IMR-90 (cell line): ENCODE measurements around the gene SAG. TPM values are rescaled to one million over a fixed set of nuclear protein-coding genes. Genes with fewer than 3 reads are reported as not detected.

ENCODE experiments used
- ATAC-seq: fragments of 200-7000 bp; cut with Tn5 transposase; 2 replicates; pipeline ENCODE4 v1.9.1; 2020; ENCODE audit warnings: low read depth, mild to moderate bottlenecking, moderate library complexity
- BruUV-seq: library from RNA; stranded (reverse); fragments of 400-500 nt; replicated peaks from 2 replicates; lab custom pipeline; 2021; lab: Mats Ljungman, UMichigan
- CTCF ChIA-PET: fragments of 300-600 bp; formaldehyde crosslinking; extraction: SDS; loops from one replicate; lab custom pipeline; 2021; ENCODE audit warnings: antibody characterized with exemption; lab: Yijun Ruan, JAX
- POLR2A ChIA-PET: fragments of 300-600 bp; sonication (Branson Sonifier 250); formaldehyde crosslinking; loops from one replicate; lab custom pipeline; 2022; ENCODE audit warnings: antibody characterized with exemption; ENCODE audit not compliant: unreplicated experiment; lab: Charles Lee
- DNase-seq: peaks from one replicate; pipeline ENCODE4 v3.0.0; 2013
- H2AFZ ChIP-seq: replicated peaks from 2 replicates; pipeline ENCODE3; 2013; ENCODE audit warnings: low read length, mild to moderate bottlenecking; ENCODE audit not compliant: poor library complexity
- H2AK5ac ChIP-seq: 2 replicates; pipeline ENCODE4 v1.6.1; 2013; ENCODE audit warnings: low read depth, low read length, inconsistent platforms
- H2AK9ac ChIP-seq: replicated peaks from 2 replicates; pipeline ENCODE3; 2013; ENCODE audit warnings: mild to moderate bottlenecking, low read depth, low read length, moderate library complexity; ENCODE audit not compliant: poor library complexity
- H2BK120ac ChIP-seq: 2 replicates; pipeline ENCODE4 v1.6.1; 2013; ENCODE audit warnings: low read depth, low read length, inconsistent platforms
- H2BK15ac ChIP-seq: 3 replicates; pipeline ENCODE4 v1.6.1; 2013; ENCODE audit warnings: low read depth, low read length, inconsistent platforms
- H2BK20ac ChIP-seq: 2 replicates; pipeline ENCODE4 v1.6.1; 2013; ENCODE audit warnings: low read depth, mild to moderate bottlenecking, inconsistent platforms, low read length, moderate library complexity
- H2BK5ac ChIP-seq: 2 replicates; pipeline ENCODE4 v1.6.1; 2013; ENCODE audit warnings: mild to moderate bottlenecking, low read depth, low read length, inconsistent platforms; ENCODE audit not compliant: poor library complexity, severe bottlenecking
- H3K14ac ChIP-seq: replicated peaks from 2 replicates; pipeline ENCODE4 v1.6.1; 2013; ENCODE audit warnings: low read depth, low read length, inconsistent platforms
- H3K18ac ChIP-seq: 2 replicates; pipeline ENCODE4 v1.6.1; 2013; ENCODE audit warnings: low read depth, low read length, control low read depth
- H3K23ac ChIP-seq: 2 replicates; pipeline ENCODE4 v1.6.1; 2013; ENCODE audit warnings: low read depth, low read length, inconsistent platforms
- H3K27ac ChIP-seq: 2 replicates; pipeline ENCODE4 v1.5.1; 2013; ENCODE audit warnings: mild to moderate bottlenecking, control low read depth, low read length; ENCODE audit not compliant: insufficient read depth
- H3K27me3 ChIP-seq: 2 replicates; pipeline ENCODE4 v1.6.1; 2013; ENCODE audit warnings: low read length; ENCODE audit not compliant: control insufficient read depth, insufficient read depth
- H3K36me3 ChIP-seq: 2 replicates; pipeline ENCODE4 v1.6.1; 2013; ENCODE audit warnings: low read length, mixed read lengths; ENCODE audit not compliant: control insufficient read depth, insufficient read depth
- H3K4ac ChIP-seq: 2 replicates; pipeline ENCODE4 v1.6.1; 2013; ENCODE audit warnings: low read depth, low read length, inconsistent platforms
- H3K4me1 ChIP-seq: 2 replicates; pipeline ENCODE4 v1.6.1; 2013; ENCODE audit warnings: low read length, mixed read lengths; ENCODE audit not compliant: control insufficient read depth, insufficient read depth
- H3K4me2 ChIP-seq: 2 replicates; pipeline ENCODE4 v1.6.1; 2013; ENCODE audit warnings: low read depth, mild to moderate bottlenecking, control low read depth, low read length, moderate library complexity
- H3K4me3 ChIP-seq: 2 replicates; pipeline ENCODE4 v1.5.1; 2013; ENCODE audit warnings: low read depth, mild to moderate bottlenecking, control low read depth, low read length, moderate library complexity; ENCODE audit not compliant: insufficient read depth
- H3K56ac ChIP-seq: 2 replicates; pipeline ENCODE4 v1.6.1; 2013; ENCODE audit warnings: low read length, inconsistent platforms; ENCODE audit not compliant: insufficient read depth; ENCODE audit errors: extremely low read depth
- H3K79me1 ChIP-seq, 2 experiments: 2 replicates each; pipeline ENCODE4 v1.6.1; 2013; ENCODE audit warnings: low read length in 2 of 2, inconsistent platforms in 1 of 2, low read depth in 1 of 2
- H3K9ac ChIP-seq: 2 replicates; pipeline ENCODE4 v1.6.1; 2013; ENCODE audit warnings: low read depth, low read length, control low read depth
- H3K9me1 ChIP-seq: 2 replicates; pipeline ENCODE4 v1.6.1; 2013; ENCODE audit warnings: low read length, inconsistent platforms; ENCODE audit not compliant: insufficient read depth
- H3K9me3 ChIP-seq: 2 replicates; pipeline ENCODE4 v1.6.1; 2013; ENCODE audit warnings: low read length; ENCODE audit not compliant: control insufficient read depth, insufficient read depth
- H4K20me1 ChIP-seq: 2 replicates; pipeline ENCODE4 v1.6.1; 2013; ENCODE audit warnings: low read length, inconsistent platforms; ENCODE audit not compliant: insufficient read depth
- H4K5ac ChIP-seq: 2 replicates; pipeline ENCODE4 v1.6.1; 2013; ENCODE audit warnings: mild to moderate bottlenecking, low read depth, low read length, control low read depth
- H4K8ac ChIP-seq, 2 experiments: 2 replicates each; pipeline ENCODE4 v1.6.1; 2013; ENCODE audit warnings: low read depth in 2 of 2, low read length in 2 of 2, control low read depth in 1 of 2, inconsistent platforms in 1 of 2
- H4K91ac ChIP-seq: 2 replicates; pipeline ENCODE4 v1.6.1; 2013; ENCODE audit warnings: low read depth, low read length, inconsistent platforms; ENCODE audit not compliant: insufficient read depth
- CHD1 ChIP-seq: IDR thresholded peaks from 2 replicates; pipeline ENCODE4 v1.6.1; 2012; ENCODE audit warnings: low read depth, low read length, improper control_type of control experiment
- FOS ChIP-seq: fragments of 150-350 bp; IDR thresholded peaks from 2 replicates; pipeline ENCODE4 v1.6.1; 2016; ENCODE audit warnings: low read depth, low read length
- MAFK ChIP-seq: IDR thresholded peaks from 2 replicates; pipeline ENCODE4 v1.6.1; 2012; ENCODE audit warnings: low read depth, low read length, improper control_type of control experiment
- MXI1 ChIP-seq: IDR thresholded peaks from 2 replicates; pipeline ENCODE4 v1.6.1; 2012; ENCODE audit warnings: low read depth, mild to moderate bottlenecking, low read length, moderate library complexity, borderline replicate concordance
- RFX5 ChIP-seq: IDR thresholded peaks from 2 replicates; pipeline ENCODE4 v1.8.0; 2012; ENCODE audit warnings: low read depth, mild to moderate bottlenecking, low read length, moderate library complexity
- WGBS, 2 experiments: methylation state at CpG; one replicate each; pipeline versions ENCODE4 v1.1.5 to v1.1.7; 2013; ENCODE audit warnings: missing lambda C conversion rate in 2 of 2; ENCODE audit not compliant: insufficient read length in 1 of 2; ENCODE audit errors: extremely low coverage in 2 of 2; 5-methylcytosine and 5-hydroxymethylcytosine counted together
- dilution Hi-C: fragments of 300-500 bp; cut with HindIII; formaldehyde crosslinking; loops from one replicate; pipeline ENCODE4 v1.14.3; 2018; ENCODE audit warnings: low sequenced_read_pairs; ENCODE audit not compliant: unreplicated experiment
- in situ Hi-C: fragments of 300-500 bp; cut with MboI; formaldehyde crosslinking; loops from 3 replicates; pipeline ENCODE4 v1.14.3; 2019; ENCODE audit warnings: low sequenced_read_pairs, inconsistent platforms, mixed read lengths
- intact Hi-C: fragments of 100-400 bp; cut with micrococcal nuclease; formaldehyde crosslinking; loops from 2 replicates; pipeline ENCODE4 v1.10.0; 2022
- polyA plus RNA-seq, 3 experiments: library from polyadenylated mRNA; depleted of rRNA; stranded (reverse); fragments of >200 nt; gene quantifications; 2 replicates each; pipeline ENCODE4 v1.2.3, GENCODE V29; 2012; ENCODE audit warnings: low replicate concordance in 1 of 3
- total RNA-seq: library from RNA; depleted of rRNA; stranded (reverse); fragments of >200 nt; gene quantifications from 2 replicates; pipeline ENCODE4 v1.2.3, GENCODE V29; 2012
- TF ChIP-seq, protein P1 (sequence below): conservative IDR thresholded peaks from 2 replicates; pipeline ENCODE4 v1.5.1; 2012; ENCODE audit warnings: mild to moderate bottlenecking, low read depth, low read length, improper control_type of control experiment

SAG gene
- total and polyA plus RNA-seq, 2 of the 4 experiments (the other 2 are of a cell fraction): not detected

DNA sequence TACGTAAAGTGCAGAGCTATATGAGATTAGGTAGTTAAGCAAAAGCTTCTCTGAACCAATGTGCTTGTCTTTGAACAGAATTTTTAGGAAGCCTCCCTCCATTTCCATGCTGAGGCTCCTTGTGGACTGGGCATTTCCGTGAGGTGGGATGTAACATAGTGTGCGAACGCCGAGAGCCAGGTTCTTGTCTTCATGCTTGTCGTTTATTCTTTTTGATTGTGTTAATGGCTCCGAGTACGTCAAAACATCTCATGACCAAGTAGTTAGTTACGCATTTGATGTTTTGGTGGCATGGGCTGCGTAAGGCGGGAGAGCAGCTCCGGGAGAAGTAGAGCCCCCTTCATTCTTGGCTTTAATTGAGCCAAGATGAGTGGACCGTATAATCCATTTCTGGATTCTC lies 79.6 kb downstream of the SAG start:
- no TSS peak for BruUV-seq
- no peaks in the 10 kb centered on the region for H3K9me3 ChIP-seq
- peak overlapping the region; percentile 87 for H2AFZ ChIP-seq
- H3K56ac ChIP-seq: no peak overlapping the region
- H4K5ac ChIP-seq: peak overlapping the region; percentile 43
- CTCF ChIA-PET: no interaction called here
- H3K4me3 ChIP-seq: no peak overlapping the region
- in situ Hi-C loops: no loop called here
- H2BK20ac ChIP-seq: peak overlapping the region; percentile 2; the same call in 1 of the 2 replicates
- peak overlapping the region; percentile 35 for H2AK9ac ChIP-seq
- intact Hi-C loops: loop anchor here (2.0 kb wide), 1 partner anchor 32 kb away; the partner anchor contains the start of gene DGKD
- H3K4me1 ChIP-seq: peaks cover 24% of the 10 kb centered on the region
- DNase-seq (no peak), ATAC-seq (peak; percentile 6)
- TF ChIP-seq MXI1 (no peak), CHD1 (no peak), RFX5 (no peak), MAFK (no peak), FOS (no peak)
- TF ChIP-seq, protein P1, sequence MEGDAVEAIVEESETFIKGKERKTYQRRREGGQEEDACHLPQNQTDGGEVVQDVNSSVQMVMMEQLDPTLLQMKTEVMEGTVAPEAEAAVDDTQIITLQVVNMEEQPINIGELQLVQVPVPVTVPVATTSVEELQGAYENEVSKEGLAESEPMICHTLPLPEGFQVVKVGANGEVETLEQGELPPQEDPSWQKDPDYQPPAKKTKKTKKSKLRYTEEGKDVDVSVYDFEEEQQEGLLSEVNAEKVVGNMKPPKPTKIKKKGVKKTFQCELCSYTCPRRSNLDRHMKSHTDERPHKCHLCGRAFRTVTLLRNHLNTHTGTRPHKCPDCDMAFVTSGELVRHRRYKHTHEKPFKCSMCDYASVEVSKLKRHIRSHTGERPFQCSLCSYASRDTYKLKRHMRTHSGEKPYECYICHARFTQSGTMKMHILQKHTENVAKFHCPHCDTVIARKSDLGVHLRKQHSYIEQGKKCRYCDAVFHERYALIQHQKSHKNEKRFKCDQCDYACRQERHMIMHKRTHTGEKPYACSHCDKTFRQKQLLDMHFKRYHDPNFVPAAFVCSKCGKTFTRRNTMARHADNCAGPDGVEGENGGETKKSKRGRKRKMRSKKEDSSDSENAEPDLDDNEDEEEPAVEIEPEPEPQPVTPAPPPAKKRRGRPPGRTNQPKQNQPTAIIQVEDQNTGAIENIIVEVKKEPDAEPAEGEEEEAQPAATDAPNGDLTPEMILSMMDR: no peak
- H3K9ac ChIP-seq: peak overlapping the region; percentile 3; the same call in 1 of the 2 replicates
- peak overlapping the region; percentile 27 for H2BK5ac ChIP-seq
- H2AK5ac ChIP-seq: peak overlapping the region; percentile 39; the same call in 1 of the 2 replicates
- H3K27ac ChIP-seq: peak overlapping the region; percentile 47; the same call in 1 of the 2 replicates
- H2BK120ac ChIP-seq: peak overlapping the region; percentile 35
- peak overlapping the region; percentile 19; the same call in 1 of the 2 replicates for H3K23ac ChIP-seq
- H3K27me3 ChIP-seq: no peaks in the 10 kb centered on the region
- peak overlapping the region; percentile 45 for H4K91ac ChIP-seq
- 52% methylated on average over 4 of the region's 13 CpGs; no CpG with 5 or more reads in 1 of the 2 experiments for WGBS, 2 experiments
- peak overlapping the region; percentile 26 to 76; a peak in 3 of 4 replicates for H4K8ac ChIP-seq
- H3K18ac ChIP-seq: peak overlapping the region; percentile 40
- H4K20me1 ChIP-seq: peaks cover 8% of the 10 kb centered on the region; the same call in 1 of the 2 replicates
- peaks cover 22 to 50% of the 10 kb centered on the region in 2 experiments for H3K79me1 ChIP-seq
- H3K4ac ChIP-seq: peak overlapping the region; percentile 38; the same call in 1 of the 2 replicates
- dilution Hi-C loops: no loop called here
- peak overlapping the region; percentile 2; the same call in 1 of the 3 replicates for H2BK15ac ChIP-seq
- H3K14ac ChIP-seq: peak overlapping the region; percentile 70
- H3K36me3 ChIP-seq: 0 out of 2 replicates have a peak, but pooled peaks cover 2% of the 10 kb centered on the region
- POLR2A ChIA-PET: no interaction called here
- H3K9me1 ChIP-seq: peaks cover 9% of the 10 kb centered on the region
- H3K4me2 ChIP-seq: peak overlapping the region; percentile 67
